ENCODE measurements around the gene SPEG. TPM values are rescaled to one million over a fixed set of nuclear protein-coding genes. Genes with fewer than 3 reads are reported as not detected.
A peak's percentile ranks its signal among the peaks of the same experiment; 100 is the strongest.

Gene SPEG
- total RNA-seq, 2 donors from 2014 or later = 82.2 to 90.8 TPM

GRCh38 chr2:219523031-219523671 is 88.5 kb downstream of the SPEG start:
- no peak for TF ChIP-seq CTCF (IDR thresholded peaks at IDR 0.05)
- peaks cover 0 to 58% of the 10 kb centered on the region in 2 donors for H3K4me1 ChIP-seq
- no peak for DNase-seq (ENCODE audit: low spot score)
- H3K36me3 ChIP-seq = no peaks in the 10 kb centered on the region
- H3K27ac ChIP-seq = peak overlapping the region; percentile 88 to 92
- H3K27me3 ChIP-seq = no peaks in the 10 kb centered on the region
- H3K9me3 ChIP-seq = no peaks in the 10 kb centered on the region
- peak overlapping the region in 1 of 2 donors; percentile 41 for H3K4me3 ChIP-seq

DNA sequence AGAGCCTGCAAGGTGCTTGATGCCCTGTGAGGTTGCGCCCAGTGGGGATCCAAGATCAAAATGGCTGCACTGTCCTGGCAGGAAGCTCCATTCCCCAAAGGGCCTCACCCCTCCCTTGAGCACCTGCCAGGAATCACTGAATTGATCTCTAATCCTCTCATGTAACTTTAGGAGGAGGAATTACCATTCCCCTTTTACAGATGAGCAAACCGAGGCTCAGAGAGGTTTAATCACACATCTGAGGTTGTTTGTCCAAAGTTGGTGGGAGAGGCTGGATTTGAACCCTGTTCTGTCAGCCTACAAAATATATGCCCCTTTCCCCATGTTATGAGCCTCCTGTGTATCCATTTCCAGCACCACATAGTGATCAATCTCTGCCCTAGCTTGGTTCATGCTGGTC is 90.2 kb downstream of the SPEG start:
- Histone ChIP-seq H3K27me3 (no peaks in the 10 kb centered on the region), H3K27ac (peak overlapping the region; percentile 9 to 92), H3K4me1 (peaks cover 0 to 57% of the 10 kb centered on the region in 2 donors), H3K9me3 (no peaks in the 10 kb centered on the region), H3K4me3 (no peak overlapping the region), H3K36me3 (no peaks in the 10 kb centered on the region)
- TF ChIP-seq CTCF (IDR thresholded peaks at IDR 0.05) = no peak
- DNase-seq (ENCODE audit: low spot score) = no peak

GRCh38 chr2:219525533-219526232 is 91.0 kb downstream of the SPEG start:
- no peak for TF ChIP-seq CTCF (IDR thresholded peaks at IDR 0.05)
- no peak for DNase-seq (ENCODE audit: low spot score)
- Histone ChIP-seq H3K27me3 (no peaks in the 10 kb centered on the region), H3K4me3 (no peak overlapping the region), H3K27ac (peak overlapping the region; percentile 72 to 80), H3K36me3 (no peaks in the 10 kb centered on the region), H3K4me1 (peaks cover 0 to 55% of the 10 kb centered on the region in 2 donors), H3K9me3 (no peaks in the 10 kb centered on the region)

DNA sequence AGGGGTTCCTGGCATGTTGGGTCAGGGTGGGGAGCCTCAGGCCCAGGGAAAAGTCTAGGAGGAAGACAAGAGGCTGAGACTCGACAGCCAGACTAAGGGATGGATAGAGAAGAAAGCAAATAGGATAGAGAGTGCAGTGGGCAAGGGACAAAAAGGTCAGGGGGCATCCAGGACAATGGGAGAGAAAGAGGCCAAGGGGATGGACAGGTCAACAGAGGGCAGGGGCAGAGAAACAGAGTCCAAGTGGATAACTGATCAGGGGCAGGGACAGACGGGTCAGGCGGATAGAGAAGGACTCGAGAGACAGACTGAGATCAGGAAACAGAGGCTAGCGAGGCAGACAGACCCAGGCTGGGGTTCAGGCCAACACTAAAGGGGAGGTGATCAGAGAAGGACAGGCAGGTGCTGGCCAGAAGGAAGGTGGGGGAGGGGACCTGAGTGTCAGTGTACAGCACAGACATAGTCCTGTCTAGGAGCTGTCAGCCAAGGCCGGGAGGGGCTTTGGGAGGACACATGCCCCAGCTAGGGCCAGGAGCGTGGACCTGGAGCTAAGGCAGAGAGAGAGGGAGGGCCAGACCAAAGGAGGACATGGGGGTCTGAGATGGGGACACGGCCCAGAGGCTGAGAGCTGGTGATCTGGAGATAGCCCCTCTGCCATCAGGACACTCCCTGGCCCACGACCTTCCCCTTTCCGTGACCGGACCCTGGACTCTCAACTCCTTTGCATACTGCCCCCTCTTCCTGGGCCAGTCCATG is 91.9 kb downstream of the SPEG start:
- Histone ChIP-seq H3K36me3 (no peaks in the 10 kb centered on the region), H3K4me3 (no peak overlapping the region), H3K27me3 (no peaks in the 10 kb centered on the region), H3K9me3 (no peaks in the 10 kb centered on the region), H3K4me1 (peaks cover 0 to 46% of the 10 kb centered on the region in 2 donors), H3K27ac (peak overlapping the region; percentile 72 to 80)
- TF ChIP-seq CTCF (IDR thresholded peaks at IDR 0.05) = no peak
- DNase-seq (ENCODE audit: low spot score) = no peak

DNA sequence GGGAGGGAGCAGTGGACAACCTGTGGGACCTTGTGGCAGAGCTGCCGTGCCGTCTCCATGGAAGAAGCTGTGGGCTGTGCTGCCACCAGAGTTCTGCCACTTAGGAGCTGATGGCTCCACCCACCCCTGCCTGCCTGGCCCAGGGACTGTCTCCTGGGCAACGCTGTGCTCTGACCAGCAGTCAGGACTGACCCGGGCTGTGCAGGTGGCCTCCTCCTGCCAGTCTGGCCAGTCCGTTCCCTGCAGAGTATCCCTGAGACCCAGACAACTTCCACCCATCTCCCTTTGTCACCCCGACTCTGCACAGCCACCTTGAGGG is 92.4 kb downstream of the SPEG start:
- no peak for TF ChIP-seq CTCF (IDR thresholded peaks at IDR 0.05)
- no peaks in the 10 kb centered on the region for H3K9me3 ChIP-seq
- no peaks in the 10 kb centered on the region for H3K36me3 ChIP-seq
- H3K27ac ChIP-seq = peak overlapping the region; percentile 72 to 80
- H3K4me3 ChIP-seq = no peak overlapping the region
- H3K27me3 ChIP-seq = no peaks in the 10 kb centered on the region
- DNase-seq (ENCODE audit: low spot score) = no peak
- H3K4me1 ChIP-seq = peaks cover 0 to 41% of the 10 kb centered on the region in 2 donors

All from right atrium auricular region (tissue), 2 donors.